ENCODE measurements around the gene ZNF44.

DNA sequence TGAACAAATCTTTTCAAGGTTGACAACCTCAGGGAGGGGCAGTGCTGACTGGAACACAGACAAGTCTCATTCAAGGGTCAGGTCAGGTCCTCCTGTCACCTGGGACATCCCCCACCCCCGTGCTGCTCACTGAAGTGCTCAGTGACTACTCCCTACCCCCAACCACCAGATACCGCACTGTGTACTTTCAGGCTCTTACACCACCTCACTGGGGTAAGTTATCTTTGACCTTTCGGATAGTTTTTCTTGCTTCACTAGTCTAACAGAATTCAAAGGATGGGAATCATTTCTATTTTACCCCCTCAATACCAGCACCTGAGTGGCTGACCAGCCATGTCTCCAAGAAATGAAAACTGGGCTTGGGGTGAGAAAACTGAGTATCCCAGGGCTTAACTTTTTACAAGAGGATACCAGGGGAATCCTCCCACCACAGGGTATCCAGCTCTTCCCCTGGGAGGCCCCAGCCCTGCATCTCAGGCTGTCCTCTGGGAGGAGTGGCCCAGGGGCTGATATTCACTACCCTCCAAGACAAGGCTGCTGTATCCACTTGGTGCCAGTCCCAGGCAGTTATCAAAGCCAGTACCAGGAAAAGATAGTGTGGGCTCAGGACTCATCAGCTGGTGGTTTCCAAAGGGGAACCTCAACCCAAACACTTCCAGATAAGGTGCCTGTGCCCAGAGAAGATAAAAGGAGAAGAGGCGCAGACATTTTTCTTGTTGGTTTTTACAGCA lies 36.7 kb upstream of the ZNF44 start:
- no peak for TF ChIP-seq EZH2 (IDR thresholded peaks at IDR 0.05)
- TF ChIP-seq, protein P1, sequence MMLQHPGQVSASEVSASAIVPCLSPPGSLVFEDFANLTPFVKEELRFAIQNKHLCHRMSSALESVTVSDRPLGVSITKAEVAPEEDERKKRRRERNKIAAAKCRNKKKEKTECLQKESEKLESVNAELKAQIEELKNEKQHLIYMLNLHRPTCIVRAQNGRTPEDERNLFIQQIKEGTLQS (IDR thresholded peaks at IDR 0.05): no peak
- TF ChIP-seq POLR2A (IDR thresholded peaks at IDR 0.05; ENCODE audit: borderline replicate concordance, extremely low read depth, insufficient read depth, insufficient read length): no peak
- no peak for TF ChIP-seq ELF1 (IDR thresholded peaks at IDR 0.05; ENCODE audit: borderline replicate concordance, low read depth)
- TF ChIP-seq RAD21 (IDR thresholded peaks at IDR 0.05; ENCODE audit: low read depth): no peak
- TF ChIP-seq YY1 (IDR thresholded peaks at IDR 0.05; ENCODE audit: extremely low read depth, insufficient replicate concordance, low read depth, low read length): no peak
- TF ChIP-seq ZFX (IDR thresholded peaks at IDR 0.05): no peak
- TF ChIP-seq FOSL1 (IDR thresholded peaks at IDR 0.05; ENCODE audit: low read depth): no peak

Data from HCT116 (cell line).